ENCODE data around the gene PTTG1.

DNA sequence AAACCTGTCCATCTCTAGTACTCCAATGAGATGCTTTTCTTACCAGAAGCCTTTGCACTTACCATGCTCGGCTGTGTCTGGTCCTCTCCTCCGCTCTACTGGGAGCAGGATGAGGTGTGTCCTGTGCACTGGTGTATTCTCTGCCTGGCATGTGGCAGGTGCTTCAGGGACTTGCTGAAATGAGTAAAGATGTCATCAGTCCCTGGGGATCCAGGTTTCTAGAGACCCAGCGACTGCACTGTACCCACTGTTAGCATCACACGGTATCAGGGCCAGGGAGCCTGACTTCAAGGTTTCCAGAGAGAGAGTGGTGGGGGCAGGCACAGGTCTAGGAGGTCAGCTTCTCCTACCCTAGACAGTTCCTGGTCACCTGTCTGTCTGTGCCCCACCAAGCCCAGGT, 10.5 kb downstream of the PTTG1 start:
- TF ChIP-seq, protein P1, sequence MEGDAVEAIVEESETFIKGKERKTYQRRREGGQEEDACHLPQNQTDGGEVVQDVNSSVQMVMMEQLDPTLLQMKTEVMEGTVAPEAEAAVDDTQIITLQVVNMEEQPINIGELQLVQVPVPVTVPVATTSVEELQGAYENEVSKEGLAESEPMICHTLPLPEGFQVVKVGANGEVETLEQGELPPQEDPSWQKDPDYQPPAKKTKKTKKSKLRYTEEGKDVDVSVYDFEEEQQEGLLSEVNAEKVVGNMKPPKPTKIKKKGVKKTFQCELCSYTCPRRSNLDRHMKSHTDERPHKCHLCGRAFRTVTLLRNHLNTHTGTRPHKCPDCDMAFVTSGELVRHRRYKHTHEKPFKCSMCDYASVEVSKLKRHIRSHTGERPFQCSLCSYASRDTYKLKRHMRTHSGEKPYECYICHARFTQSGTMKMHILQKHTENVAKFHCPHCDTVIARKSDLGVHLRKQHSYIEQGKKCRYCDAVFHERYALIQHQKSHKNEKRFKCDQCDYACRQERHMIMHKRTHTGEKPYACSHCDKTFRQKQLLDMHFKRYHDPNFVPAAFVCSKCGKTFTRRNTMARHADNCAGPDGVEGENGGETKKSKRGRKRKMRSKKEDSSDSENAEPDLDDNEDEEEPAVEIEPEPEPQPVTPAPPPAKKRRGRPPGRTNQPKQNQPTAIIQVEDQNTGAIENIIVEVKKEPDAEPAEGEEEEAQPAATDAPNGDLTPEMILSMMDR (IDR thresholded peaks at IDR 0.05) = no peak
- TF ChIP-seq POLR2A (IDR thresholded peaks at IDR 0.05) (no peak), POLR2AphosphoS5 (IDR thresholded peaks at IDR 0.05) (no peak)

Data from breast epithelium (tissue), 3 donors.